A549 (cell line): Measurements from ENCODE around the gene IPO9. TPM values are rescaled to one million over a fixed set of nuclear protein-coding genes. Genes with fewer than 3 reads are reported as not detected.

Experiments
- ATAC-seq, 2 experiments: fragments of 200-7000 bp in 1 of 2; fragments of >200 bp in 1 of 2; cut with Nextera tagmentation in 1 of 2; cut with Tn5 transposase in 1 of 2; 3 replicates each; pipeline versions ENCODE4 v1.8.0 to v1.9.1; 2018 to 2020; ENCODE audit warnings: mild to moderate bottlenecking in 1 of 2, moderate library complexity in 1 of 2
- CTCF ChIA-PET: fragments of 300-600 bp; sonication (Branson Sonifier 250); formaldehyde crosslinking; extraction: SDS; loops from one replicate; lab custom pipeline; 2021; ENCODE audit warnings: antibody characterized with exemption, inconsistent platforms; lab: Yijun Ruan, JAX
- POLR2A ChIA-PET: fragments of 350-600 bp; formaldehyde crosslinking; extraction: SDS; loops from one replicate; lab custom pipeline; 2021; ENCODE audit warnings: antibody characterized with exemption, inconsistent platforms; lab: Yijun Ruan, JAX
- DNase-seq, 2 experiments: peaks; one replicate each; pipeline versions ENCODE4 v3.0.0 to v3.0.0-alpha.2; 2011 to 2016; ENCODE audit warnings: low read depth in 1 of 2, low spot score in 1 of 2
- FAIRE-seq: peaks from 2 replicates; lab custom pipeline; 2011; peaks lifted over from hg19 to GRCh38; lab: Jason Lieb, UNC
- H3K27ac ChIP-seq, 2 experiments: fragments of >200 bp; sonication (Bioruptor Twin); formaldehyde crosslinking; 3 replicates each; pipeline ENCODE4 v1.5.1; 2016 to 2017
- H3K4me1 ChIP-seq: fragments of >200 bp; sonication (Bioruptor Twin); formaldehyde crosslinking; 3 replicates; pipeline ENCODE4 v1.6.1; 2016
- H3K4me2 ChIP-seq: fragments of >200 bp; sonication (Bioruptor Twin); formaldehyde crosslinking; 3 replicates; pipeline ENCODE4 v1.6.1; 2016
- H3K4me3 ChIP-seq: fragments of >200 bp; sonication (Bioruptor Twin); formaldehyde crosslinking; 3 replicates; pipeline ENCODE4 v1.5.1; 2016
- H3K9me3 ChIP-seq: fragments of >200 bp; sonication (Bioruptor Twin); formaldehyde crosslinking; 3 replicates; pipeline ENCODE4 v1.6.1; 2016
- ATOH8 ChIP-seq: fragments of 250-450 bp; sonication (Bioruptor Pico); IDR thresholded peaks from 2 replicates; pipeline ENCODE4 v1.5.0; 2020; ENCODE audit warnings: low read depth, mild to moderate bottlenecking, moderate library complexity
- BHLHE40 ChIP-seq: IDR thresholded peaks from 2 replicates; pipeline ENCODE4 v1.6.1; 2012; ENCODE audit warnings: low read depth, low read length, inconsistent platforms
- CBX8 ChIP-seq: fragments of 200-600 bp; sonication (generic); IDR thresholded peaks from 2 replicates; pipeline ENCODE4 v1.6.1; 2016
- CHD2 ChIP-seq: fragments of 150-350 bp; IDR thresholded peaks from 2 replicates; pipeline ENCODE4 v1.6.1; 2014; ENCODE audit warnings: low read length; ENCODE audit not compliant: partially characterized antibody
- CHD4 ChIP-seq: fragments of 200-600 bp; sonication (generic); IDR thresholded peaks from 2 replicates; pipeline ENCODE4 v1.6.1; 2016; ENCODE audit warnings: antibody characterized with exemption, mild to moderate bottlenecking, borderline replicate concordance
- CTCF ChIP-seq: fragments of >200 bp; sonication (Bioruptor Twin); formaldehyde crosslinking; IDR thresholded peaks from 3 replicates; pipeline ENCODE4 v1.5.1; 2016
- EP300 ChIP-seq, 2 experiments: fragments of >200 bp; sonication (Bioruptor Twin); formaldehyde crosslinking; IDR thresholded peaks; 2 replicates in 1 of 2; 3 replicates in 1 of 2; pipeline ENCODE4 v1.6.1; 2016 to 2017
- FOSB ChIP-seq: fragments of 250-450 bp; sonication (Bioruptor Pico); IDR thresholded peaks from 2 replicates; pipeline ENCODE4 v1.5.0; 2020; ENCODE audit warnings: mild to moderate bottlenecking, moderate library complexity
- FOSL2 ChIP-seq, 2 experiments: fragments of 450-650 bp in 1 of 2; fragments of >200 bp in 1 of 2; sonication (Bioruptor Twin) in 1 of 2; formaldehyde crosslinking; IDR thresholded peaks; 2 replicates each; pipeline versions ENCODE4 v1.5.0 to v1.6.1; 2016 to 2020; ENCODE audit warnings: mild to moderate bottlenecking in 1 of 2, moderate library complexity in 1 of 2
- GATA3 ChIP-seq: IDR thresholded peaks from 2 replicates; pipeline ENCODE4 v1.6.1; 2012; ENCODE audit warnings: borderline replicate concordance
- HEYL ChIP-seq: fragments of 250-450 bp; sonication (Bioruptor Pico); IDR thresholded peaks from 2 replicates; pipeline ENCODE4 v1.8.0; 2021; ENCODE audit warnings: mild to moderate bottlenecking, moderate library complexity
- HMGXB4 ChIP-seq: fragments of 250-450 bp; sonication (Bioruptor Pico); IDR thresholded peaks from 2 replicates; pipeline ENCODE4 v1.5.0; 2021; ENCODE audit warnings: mild to moderate bottlenecking, moderate library complexity, borderline replicate concordance
- HOXA7 ChIP-seq: fragments of 250-450 bp; sonication (Bioruptor Pico); IDR thresholded peaks from 2 replicates; pipeline ENCODE4 v1.5.0; 2020; ENCODE audit warnings: mild to moderate bottlenecking, moderate library complexity
- JUNB ChIP-seq: fragments of >200 bp; sonication (Bioruptor Twin); formaldehyde crosslinking; IDR thresholded peaks from 2 replicates; pipeline ENCODE4 v1.6.1; 2016
- KDM1A ChIP-seq: fragments of 200-600 bp; sonication (generic); IDR thresholded peaks from 2 replicates; pipeline ENCODE4 v1.6.1; 2016; ENCODE audit warnings: low read depth, mild to moderate bottlenecking
- MAFK ChIP-seq: fragments of 450-650 bp; IDR thresholded peaks from 2 replicates; pipeline ENCODE4 v1.6.1; 2014; ENCODE audit not compliant: partially characterized antibody
- MAZ ChIP-seq: fragments of 150-350 bp; IDR thresholded peaks from 2 replicates; pipeline ENCODE4 v1.6.1; 2014; ENCODE audit warnings: antibody characterized with exemption, low read depth, low read length, borderline replicate concordance
- NPAS2 ChIP-seq: fragments of 250-450 bp; sonication (Bioruptor Pico); IDR thresholded peaks from 2 replicates; pipeline ENCODE4 v1.8.0; 2022; ENCODE audit warnings: mild to moderate bottlenecking, moderate library complexity, borderline replicate concordance
- NR3C1 ChIP-seq: fragments of >200 bp; sonication (Bioruptor Twin); formaldehyde crosslinking; IDR thresholded peaks from 3 replicates; pipeline ENCODE4 v1.6.1; 2017
- POLR2AphosphoS2 ChIP-seq: conservative IDR thresholded peaks from 2 replicates; pipeline ENCODE4 v1.6.1; 2012; ENCODE audit warnings: low read length, improper control_type of control experiment, inconsistent platforms
- RARB ChIP-seq: fragments of 250-450 bp; sonication (Bioruptor Pico); IDR thresholded peaks from 2 replicates; pipeline ENCODE4 v1.8.0; 2021; ENCODE audit warnings: mild to moderate bottlenecking, moderate library complexity
- RCOR1 ChIP-seq: fragments of 150-350 bp; IDR thresholded peaks from 2 replicates; pipeline ENCODE4 v1.6.1; 2014; ENCODE audit warnings: antibody characterized with exemption, low read length, low read depth
- REST ChIP-seq: fragments of 200-600 bp; sonication (generic); IDR thresholded peaks from 2 replicates; pipeline ENCODE4 v1.6.1; 2016; ENCODE audit warnings: antibody characterized with exemption, mild to moderate bottlenecking, moderate library complexity
- RFX5 ChIP-seq: fragments of 450-650 bp; IDR thresholded peaks from 2 replicates; pipeline ENCODE4 v1.7.1; 2014; ENCODE audit warnings: antibody characterized with exemption, mild to moderate bottlenecking, moderate library complexity
- RNF2 ChIP-seq: fragments of 200-600 bp; sonication (generic); IDR thresholded peaks from 2 replicates; pipeline ENCODE4 v1.6.1; 2016; ENCODE audit warnings: low read depth, mild to moderate bottlenecking, antibody characterized with exemption, moderate library complexity, borderline replicate concordance
- SMC3 ChIP-seq: fragments of >200 bp; sonication (Bioruptor Twin); formaldehyde crosslinking; IDR thresholded peaks from 3 replicates; pipeline ENCODE4 v1.6.1; 2018; ENCODE audit warnings: inconsistent platforms
- ZSCAN20 ChIP-seq: fragments of 250-450 bp; sonication (Bioruptor Pico); IDR thresholded peaks from 2 replicates; pipeline ENCODE4 v1.8.0; 2022; ENCODE audit warnings: mild to moderate bottlenecking, moderate library complexity
- WGBS: methylation state at CpG from one replicate; pipeline ENCODE4 v1.1.6; 2017; ENCODE audit errors: missing lambda C conversion rate; 5-methylcytosine and 5-hydroxymethylcytosine counted together
- polyA plus RNA-seq, 4 experiments: library from polyadenylated mRNA; depleted of rRNA in 3 of 4; stranded (reverse); fragments of >200 nt; fragmentation: RNase III in 1 of 4; extraction: RNeasy Plus Mini Kit Qiagen cat#74134 plus additional on column Dnase treatment in 1 of 4; gene quantifications; 2 replicates in 3 of 4; 3 replicates in 1 of 4; pipeline ENCODE4 v1.2.3, GENCODE V29; 2011 to 2017

The IPO9 gene
- polyA plus RNA-seq, 2 of the 4 experiments (the other 2 are of a cell fraction): 40.1 to 77.5 TPM

- ChIA-PET POLR2A (no interaction called here), CTCF (interaction anchor here (1.0 to 20.2 kb wide), 5 partner anchors 9 to 228 kb away, joined by 3 to 855 read pairs (median 3); partner anchors contain the start of genes RNPEP and SHISA4)
These were observed 73.2 kb downstream of the IPO9 start for GRCh38 chr1:201902198-201902597.

GRCh38 chr1:201903135-201903534 lies 74.2 kb downstream of the IPO9 start:
- ChIA-PET POLR2A (no interaction called here), CTCF (interaction anchor here (0.7 to 20.2 kb wide), 6 partner anchors 10 to 372 kb away, joined by 3 to 855 read pairs (median 3); partner anchors contain the start of genes RNPEP, SHISA4 and TIMM17A)
- Histone ChIP-seq H3K4me3 (no peak overlapping the region), H3K4me2 (no peak overlapping the region), H3K27ac (no peak overlapping the region), H3K9me3 (no peaks in the 10 kb centered on the region), H3K4me1 (no peaks in the 10 kb centered on the region)
- ATAC-seq (peak in 1 of 2 experiments; percentile 17; a peak in 1 of 6 replicates), DNase-seq (no peak), FAIRE-seq (no peak)
- TF ChIP-seq POLR2AphosphoS2 (no peak), CHD2 (no peak), FOSB (CRISPR knock-in tag) (no peak), JUNB (no peak), HOXA7 (CRISPR knock-in tag) (no peak), HEYL (CRISPR knock-in tag) (no peak), RNF2 (no peak), GATA3 (no peak), MAZ (no peak), ATOH8 (CRISPR knock-in tag) (no peak), FOSL2 (IDR thresholded peaks at IDR 0.05) (no peak), FOSL2 (CRISPR knock-in tag; IDR thresholded peaks at IDR 0.05) (no peak), RFX5 (no peak), RARB (no peak)
- WGBS: 78% methylated on average over 5 of the region's 5 CpGs

More at GRCh38 chr1:201902198-201902597, 73.2 kb downstream of the IPO9 start:
- WGBS: 82% methylated on average over 3 of the region's 3 CpGs
- Histone ChIP-seq H3K9me3 (no peaks in the 10 kb centered on the region), H3K4me3 (no peak overlapping the region), H3K4me1 (no peaks in the 10 kb centered on the region), H3K4me2 (no peak overlapping the region), H3K27ac (no peak overlapping the region)
- no peak for DNase-seq
- no peak for TF ChIP-seq ZSCAN20 (CRISPR knock-in tag)
- ATAC-seq: no peak
- no peak for FAIRE-seq

- no peak overlapping the region for H3K4me3 ChIP-seq
- no peak overlapping the region for H3K4me2 ChIP-seq
- 74% methylated on average over 6 of the region's 6 CpGs for WGBS
- ChIA-PET CTCF (interaction anchor here (17.1 to 20.2 kb wide), 2 partner anchors 12 to 72 kb away, joined by 303 to 855 read pairs; partner anchors contain the start of genes RNPEP and SHISA4), POLR2A (no interaction called here)
- DNase-seq (no peak), FAIRE-seq (no peak), ATAC-seq (no peak)
- no peaks in the 10 kb centered on the region for H3K4me1 ChIP-seq
- no peaks in the 10 kb centered on the region for H3K9me3 ChIP-seq
- H3K27ac ChIP-seq: no peak overlapping the region
- TF ChIP-seq HMGXB4 (CRISPR knock-in tag) (no peak), REST (no peak), NR3C1 (no peak), KDM1A (no peak), HEYL (CRISPR knock-in tag) (no peak), SMC3 (no peak), CHD4 (no peak), CTCF (no peak), BHLHE40 (no peak), EP300 (IDR thresholded peaks at IDR 0.05) (no peak), ZSCAN20 (CRISPR knock-in tag) (no peak), MAFK (no peak), CBX8 (no peak), RNF2 (no peak), NPAS2 (CRISPR knock-in tag) (no peak), RCOR1 (no peak)
These were observed 75.6 kb downstream of the IPO9 start for GRCh38 chr1:201904579-201904978.
